ENCODE measurements around the gene EFL1. TPM values are rescaled to one million over a fixed set of nuclear protein-coding genes. Genes with fewer than 3 reads are reported as not detected.

EFL1 gene
- total and polyA plus RNA-seq, 4 donors = 5.5 to 15.1 (median 10.3) TPM

GRCh38 chr15:82183121-82184031 is 79.2 kb downstream of the EFL1 start:
- H3K36me3 ChIP-seq (ENCODE audit: control insufficient read depth in 1 of 2, insufficient read depth in 2 of 2, low read length in 1 of 2) = no peaks in the 10 kb centered on the region
- peak; percentile 46 for ATAC-seq (ENCODE audit: low FRiP score)
- H3K4me1 ChIP-seq (ENCODE audit: control insufficient read depth in 1 of 2, insufficient read depth in 2 of 2, low read length in 2 of 2) = peaks cover under 1 to 2% of the 10 kb centered on the region in 2 donors
- H3K27me3 ChIP-seq (ENCODE audit: control insufficient read depth in 1 of 2, insufficient read depth in 2 of 2, low read length in 1 of 2) = no peaks in the 10 kb centered on the region
- no peak overlapping the region for H3K27ac ChIP-seq (ENCODE audit: low read depth in 1 of 2, low read length in 2 of 2)
- WGBS, 2 donors = 56 to 68% methylated on average over 2 of the region's 2 CpGs
- no peak for DNase-seq
- H3K9me3 ChIP-seq (ENCODE audit: control insufficient read depth, low read length) = no peaks in the 10 kb centered on the region
- H3K4me3 ChIP-seq (ENCODE audit: low read length in 2 of 2) = no peak overlapping the region
- intact Hi-C loops (cut with DNase I) = no loop called here

- 85 to 86% methylated on average over 2 of the region's 2 CpGs for WGBS, 2 donors
- H3K4me3 ChIP-seq (ENCODE audit: low read length in 2 of 2) = no peak overlapping the region
- H3K36me3 ChIP-seq (ENCODE audit: control insufficient read depth in 1 of 2, insufficient read depth in 2 of 2, low read length in 1 of 2) = no peaks in the 10 kb centered on the region
- H3K27ac ChIP-seq (ENCODE audit: low read depth in 1 of 2, low read length in 2 of 2) = no peak overlapping the region
- no peaks in the 10 kb centered on the region for H3K27me3 ChIP-seq (ENCODE audit: control insufficient read depth in 1 of 2, insufficient read depth in 2 of 2, low read length in 1 of 2)
- DNase-seq = no peak
- no peak for ATAC-seq (ENCODE audit: low FRiP score)
- peaks cover 6 to 9% of the 10 kb centered on the region in 2 donors for H3K4me1 ChIP-seq (ENCODE audit: control insufficient read depth in 1 of 2, insufficient read depth in 2 of 2, low read length in 2 of 2)
- no peaks in the 10 kb centered on the region for H3K9me3 ChIP-seq (ENCODE audit: control insufficient read depth, low read length)
- intact Hi-C loops (cut with DNase I) = no loop called here
Observed at GRCh38 chr15:82181371-82181770, 81.2 kb downstream of the EFL1 start.

GRCh38 chr15:82178061-82178460 is 84.5 kb downstream of the EFL1 start:
- Histone ChIP-seq H3K36me3 (ENCODE audit: control insufficient read depth in 1 of 2, insufficient read depth in 2 of 2, low read length in 1 of 2) (no peaks in the 10 kb centered on the region), H3K27me3 (ENCODE audit: control insufficient read depth in 1 of 2, insufficient read depth in 2 of 2, low read length in 1 of 2) (no peaks in the 10 kb centered on the region), H3K27ac (ENCODE audit: low read depth in 1 of 2, low read length in 2 of 2) (no peak overlapping the region), H3K4me1 (ENCODE audit: control insufficient read depth in 1 of 2, insufficient read depth in 2 of 2, low read length in 2 of 2) (peaks cover 6 to 7% of the 10 kb centered on the region in 2 donors), H3K9me3 (ENCODE audit: control insufficient read depth, low read length) (no peaks in the 10 kb centered on the region), H3K4me3 (ENCODE audit: low read length in 2 of 2) (no peak overlapping the region)
- ATAC-seq (ENCODE audit: low FRiP score) (no peak), DNase-seq (no peak)
- intact Hi-C loops (cut with DNase I) = no loop called here
- 7 to 12% methylated on average over 2 of the region's 2 CpGs for WGBS, 2 donors

- no peaks in the 10 kb centered on the region for H3K9me3 ChIP-seq (ENCODE audit: control insufficient read depth, low read length)
- H3K36me3 ChIP-seq (ENCODE audit: control insufficient read depth in 1 of 2, insufficient read depth in 2 of 2, low read length in 1 of 2) = no peaks in the 10 kb centered on the region
- no peak for ATAC-seq (ENCODE audit: low FRiP score)
- peaks cover 6 to 7% of the 10 kb centered on the region in 2 donors for H3K4me1 ChIP-seq (ENCODE audit: control insufficient read depth in 1 of 2, insufficient read depth in 2 of 2, low read length in 2 of 2)
- no peaks in the 10 kb centered on the region for H3K27me3 ChIP-seq (ENCODE audit: control insufficient read depth in 1 of 2, insufficient read depth in 2 of 2, low read length in 1 of 2)
- DNase-seq = no peak
- H3K27ac ChIP-seq (ENCODE audit: low read depth in 1 of 2, low read length in 2 of 2) = no peak overlapping the region
- intact Hi-C loops (cut with DNase I) = no loop called here
- WGBS, 2 donors = 7 to 9% methylated on average over 3 of the region's 3 CpGs
- H3K4me3 ChIP-seq (ENCODE audit: low read length in 2 of 2) = no peak overlapping the region
Observed at GRCh38 chr15:82177291-82178010, 85.1 kb downstream of the EFL1 start.

- Histone ChIP-seq H3K4me1 (ENCODE audit: control insufficient read depth in 1 of 2, insufficient read depth in 2 of 2, low read length in 2 of 2) (peaks cover 6 to 7% of the 10 kb centered on the region in 2 donors), H3K27me3 (ENCODE audit: control insufficient read depth in 1 of 2, insufficient read depth in 2 of 2, low read length in 1 of 2) (no peaks in the 10 kb centered on the region), H3K9me3 (ENCODE audit: control insufficient read depth, low read length) (no peaks in the 10 kb centered on the region), H3K27ac (ENCODE audit: low read depth in 1 of 2, low read length in 2 of 2) (no peak overlapping the region), H3K4me3 (ENCODE audit: low read length in 2 of 2) (no peak overlapping the region), H3K36me3 (ENCODE audit: control insufficient read depth in 1 of 2, insufficient read depth in 2 of 2, low read length in 1 of 2) (no peaks in the 10 kb centered on the region)
- WGBS, 2 donors = 93 to 96% methylated on average over 2 of the region's 2 CpGs
- DNase-seq = no peak
- no peak for ATAC-seq (ENCODE audit: low FRiP score)
- intact Hi-C loops (cut with DNase I) = no loop called here
Observed at GRCh38 chr15:82176542-82176941, 86.0 kb downstream of the EFL1 start.

GRCh38 chr15:82174471-82175235 is 87.9 kb downstream of the EFL1 start:
- Histone ChIP-seq H3K4me1 (ENCODE audit: control insufficient read depth in 1 of 2, insufficient read depth in 2 of 2, low read length in 2 of 2) (peaks cover 6 to 7% of the 10 kb centered on the region in 2 donors), H3K27ac (ENCODE audit: low read depth in 1 of 2, low read length in 2 of 2) (no peak overlapping the region), H3K9me3 (ENCODE audit: control insufficient read depth, low read length) (no peaks in the 10 kb centered on the region), H3K27me3 (ENCODE audit: control insufficient read depth in 1 of 2, insufficient read depth in 2 of 2, low read length in 1 of 2) (no peaks in the 10 kb centered on the region), H3K4me3 (ENCODE audit: low read length in 2 of 2) (no peak overlapping the region), H3K36me3 (ENCODE audit: control insufficient read depth in 1 of 2, insufficient read depth in 2 of 2, low read length in 1 of 2) (no peaks in the 10 kb centered on the region)
- no peak for ATAC-seq (ENCODE audit: low FRiP score)
- DNase-seq = no peak
- WGBS, 2 donors = 85 to 88% methylated on average over 5 of the region's 5 CpGs
- intact Hi-C loops (cut with DNase I) = no loop called here

GRCh38 chr15:82173108-82173507 is 89.4 kb downstream of the EFL1 start:
- intact Hi-C loops (cut with DNase I) = no loop called here
- Histone ChIP-seq H3K27ac (ENCODE audit: low read depth in 1 of 2, low read length in 2 of 2) (no peak overlapping the region), H3K4me3 (ENCODE audit: low read length in 2 of 2) (no peak overlapping the region), H3K4me1 (ENCODE audit: control insufficient read depth in 1 of 2, insufficient read depth in 2 of 2, low read length in 2 of 2) (peaks cover 3 to 7% of the 10 kb centered on the region in 2 donors), H3K27me3 (ENCODE audit: control insufficient read depth in 1 of 2, insufficient read depth in 2 of 2, low read length in 1 of 2) (no peaks in the 10 kb centered on the region), H3K36me3 (ENCODE audit: control insufficient read depth in 1 of 2, insufficient read depth in 2 of 2, low read length in 1 of 2) (no peaks in the 10 kb centered on the region), H3K9me3 (ENCODE audit: control insufficient read depth, low read length) (no peaks in the 10 kb centered on the region)
- WGBS, 2 donors = 96 to 97% methylated on average over 1 of the region's 1 CpG
- ATAC-seq (ENCODE audit: low FRiP score) (no peak), DNase-seq (no peak)

GRCh38 chr15:82172506-82172905 is 90.0 kb downstream of the EFL1 start:
- 88 to 93% methylated on average over 4 of the region's 4 CpGs for WGBS, 2 donors

More at GRCh38 chr15:82172506-82172905, 90.0 kb downstream of the EFL1 start:
- Histone ChIP-seq H3K36me3 (ENCODE audit: control insufficient read depth in 1 of 2, insufficient read depth in 2 of 2, low read length in 1 of 2) (no peaks in the 10 kb centered on the region), H3K4me3 (ENCODE audit: low read length in 2 of 2) (no peak overlapping the region), H3K27me3 (ENCODE audit: control insufficient read depth in 1 of 2, insufficient read depth in 2 of 2, low read length in 1 of 2) (no peaks in the 10 kb centered on the region), H3K4me1 (ENCODE audit: control insufficient read depth in 1 of 2, insufficient read depth in 2 of 2, low read length in 2 of 2) (peaks cover 2% of the 10 kb centered on the region in 2 donors), H3K27ac (ENCODE audit: low read depth in 1 of 2, low read length in 2 of 2) (no peak overlapping the region), H3K9me3 (ENCODE audit: control insufficient read depth, low read length) (no peaks in the 10 kb centered on the region)
- DNase-seq (no peak), ATAC-seq (ENCODE audit: low FRiP score) (no peak)
- intact Hi-C loops (cut with DNase I) = no loop called here
